Measurements from ENCODE around the gene GOLGA6L10.
"Not testable (repeated sequence)": the region's sequence is repeated elsewhere in the genome, so short reads cannot be mapped to it uniquely, and the experiment has no call there.

Gene GOLGA6L10

GRCh38 chr15:82349375-82349774 is at the start of gene GOLGA6L10:
Gene GOLGA6L10 (minus strand): TSS chr15:82349475. CDS start chr15:82349375, 100 bp downstream.
- DNase-seq, result not testable (repeated sequence)

- DNase-seq, result no peak
Observed at GRCh38 chr15:82398785-82399184, 49.5 kb upstream of the GOLGA6L10 start.

- DNase-seq, result no peak
Observed at GRCh38 chr15:82397817-82398216, 48.5 kb upstream of the GOLGA6L10 start.

DNA sequence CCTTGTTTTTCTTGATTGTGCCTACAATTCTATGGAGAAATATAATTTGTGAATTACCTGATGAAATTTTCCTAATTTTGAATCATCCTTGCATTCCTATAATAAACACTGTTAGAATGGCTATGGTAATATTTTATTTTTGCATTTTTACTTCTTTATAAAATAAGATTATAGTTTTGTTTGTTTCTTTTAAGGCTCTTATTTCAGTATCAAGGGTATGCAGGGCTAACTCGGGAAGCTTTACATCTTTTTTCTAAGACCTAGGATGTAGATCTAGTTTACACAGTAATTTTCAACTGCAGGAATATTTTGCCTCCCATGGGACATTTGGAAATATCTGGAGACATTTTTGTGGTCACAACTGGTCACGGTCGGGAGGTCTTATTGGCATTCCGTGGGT is 46.5 kb upstream of the GOLGA6L10 start:
- DNase-seq, result not testable (repeated sequence)

DNA sequence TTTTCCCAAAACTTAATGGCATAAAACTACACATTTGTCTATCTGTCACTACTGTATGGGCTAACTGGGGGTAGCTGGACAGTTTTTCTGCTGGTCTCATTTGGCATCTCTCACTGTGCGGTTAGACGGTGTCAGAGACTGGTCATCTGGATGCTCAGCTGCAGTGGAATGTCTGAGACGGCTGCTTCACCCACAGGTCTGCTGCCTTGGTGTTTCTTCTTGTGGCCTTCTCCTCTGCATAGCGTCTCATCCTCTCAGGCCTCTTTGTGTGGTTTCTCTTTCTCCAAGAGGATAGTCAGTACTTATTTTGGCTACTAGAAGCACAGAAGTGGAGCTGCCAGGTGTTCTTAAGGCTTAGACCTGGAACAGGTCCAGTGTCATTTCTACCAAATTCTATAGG is 44.4 kb upstream of the GOLGA6L10 start:
- DNase-seq, result no peak

DNA sequence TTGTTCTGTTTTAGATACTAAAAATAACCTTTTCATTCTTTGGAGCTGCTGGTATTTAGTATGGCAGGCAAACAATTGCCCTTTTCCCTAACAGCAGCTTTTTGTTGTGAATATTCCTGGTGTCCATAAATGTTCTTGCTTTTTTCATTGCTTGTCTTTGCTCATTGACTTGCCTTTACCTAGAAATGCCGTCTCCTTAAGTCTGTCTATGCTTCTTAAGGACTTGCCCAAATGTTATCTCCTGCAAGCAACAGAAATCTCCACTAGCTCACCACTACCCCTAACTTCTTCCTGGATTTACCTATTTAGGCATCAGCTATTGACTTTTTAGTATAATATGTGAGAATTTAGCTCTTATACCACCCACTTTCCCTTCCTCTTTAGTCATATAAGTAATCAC is 42.8 kb upstream of the GOLGA6L10 start:
- not testable (repeated sequence) for DNase-seq

GRCh38 chr15:82390152-82390551 is 40.9 kb upstream of the GOLGA6L10 start:
- not testable (repeated sequence) for DNase-seq

DNA sequence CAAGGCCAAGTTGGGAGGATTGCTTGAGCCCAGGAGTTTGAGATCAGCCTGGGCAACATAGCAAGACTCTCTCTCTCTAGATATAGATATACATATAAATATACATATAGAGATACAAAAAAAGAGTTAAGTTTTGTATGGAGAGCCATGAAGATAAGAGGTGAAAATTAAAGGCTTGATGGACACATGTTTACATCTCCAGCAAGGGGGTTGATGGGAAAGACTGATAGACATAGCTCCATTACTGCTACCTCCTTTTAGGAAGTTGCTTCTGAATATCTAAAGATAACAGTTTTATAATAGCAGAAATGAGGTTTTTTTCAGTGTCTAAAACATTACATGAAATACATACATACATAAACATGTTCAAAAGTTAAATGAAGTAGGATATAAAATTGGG is 37.9 kb upstream of the GOLGA6L10 start:
- DNase-seq, result not testable (repeated sequence)

GRCh38 chr15:82381330-82381955 is 32.2 kb upstream of the GOLGA6L10 start:
- not testable (repeated sequence) for DNase-seq

DNA sequence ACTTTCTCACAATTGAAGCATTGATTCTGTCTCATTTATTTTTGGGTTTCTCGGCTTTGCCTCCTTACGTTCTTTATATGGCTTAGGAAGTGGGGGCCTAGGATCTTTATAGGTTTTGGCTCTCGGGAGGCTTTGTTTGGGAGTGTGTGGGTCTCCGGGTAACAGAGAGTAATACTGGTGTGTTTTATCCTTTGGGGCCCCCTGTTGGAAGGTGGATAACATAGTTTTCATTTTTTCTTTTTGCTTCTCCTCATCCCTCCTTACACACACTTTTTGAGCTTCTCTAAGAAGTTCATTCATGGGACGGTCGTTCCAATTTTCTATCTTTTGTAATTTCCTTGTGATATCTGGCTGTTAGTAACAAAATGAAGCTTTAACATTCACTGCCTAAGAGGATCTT is 30.3 kb upstream of the GOLGA6L10 start:
- DNase-seq, result not testable (repeated sequence)

DNA sequence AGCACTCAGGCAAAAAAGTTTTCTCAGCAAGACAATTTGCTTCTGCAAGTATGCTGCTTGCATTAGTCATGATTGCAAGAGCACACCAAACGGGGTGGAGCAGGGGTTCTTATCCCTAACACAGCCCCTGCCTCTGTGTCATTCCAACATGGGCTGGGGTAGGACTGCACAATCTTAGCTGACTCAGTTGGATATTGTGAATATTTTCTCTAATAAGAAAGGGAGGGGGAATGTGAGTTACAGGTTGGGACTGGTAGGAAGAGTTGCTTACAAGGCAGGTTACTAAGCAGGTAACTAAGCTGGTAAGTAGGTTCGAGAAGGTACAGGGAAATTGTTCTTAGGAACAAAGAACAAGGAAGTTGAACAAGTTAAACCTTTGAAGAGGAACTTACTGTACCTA is 24.4 kb upstream of the GOLGA6L10 start:
- DNase-seq, result not testable (repeated sequence)

DNA sequence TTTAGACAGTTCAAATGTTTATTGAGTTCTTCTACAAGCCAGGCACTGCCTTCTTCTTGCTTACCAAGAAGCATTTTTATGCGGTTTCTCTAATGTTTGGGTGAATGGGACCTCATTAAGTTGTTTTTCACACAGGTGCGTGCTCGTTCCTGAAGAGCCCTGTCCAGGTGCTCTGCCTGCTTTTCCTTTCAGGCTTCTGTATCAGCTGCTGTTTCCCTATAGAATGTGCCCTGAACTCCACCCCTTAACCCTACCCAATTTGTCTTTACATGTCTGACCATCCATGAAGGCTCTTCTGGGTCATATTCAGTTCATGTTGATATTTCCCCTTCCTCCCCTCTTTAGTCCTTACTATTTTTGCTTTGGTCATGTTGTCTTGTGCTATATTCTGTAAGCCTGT is 22.4 kb upstream of the GOLGA6L10 start:
- no peak for DNase-seq

- DNase-seq, result not testable (repeated sequence)
Observed at GRCh38 chr15:82367790-82368189, 18.5 kb upstream of the GOLGA6L10 start.

DNA sequence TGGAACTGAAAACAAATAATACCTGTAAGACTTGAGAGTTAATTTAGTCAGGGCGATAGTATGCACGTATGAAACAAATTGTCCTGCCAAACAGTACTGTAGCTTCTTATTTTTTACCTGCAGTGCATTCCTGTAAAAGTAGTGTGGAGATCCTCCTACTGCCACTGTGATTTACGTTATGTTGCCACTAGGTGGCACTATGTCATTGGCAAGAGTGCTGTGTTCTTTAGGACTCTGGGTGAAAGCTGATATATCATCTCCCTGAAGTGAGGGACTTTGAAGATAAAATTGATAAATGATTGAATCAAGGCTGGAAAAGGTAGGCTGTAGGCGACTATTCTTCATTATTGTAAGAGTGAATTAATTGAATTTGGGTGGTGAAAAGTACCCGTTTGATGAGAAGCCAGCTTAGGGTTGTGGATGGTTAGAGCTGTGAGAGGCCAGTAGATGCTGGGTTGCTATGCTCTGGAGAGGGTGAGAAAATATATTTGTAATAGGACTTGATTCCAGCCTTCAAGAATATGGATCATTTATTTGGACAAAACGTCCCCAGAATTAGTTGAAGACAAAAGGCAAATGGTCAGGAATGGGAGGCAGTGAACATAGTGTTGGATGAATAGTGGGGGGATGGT is 16.5 kb upstream of the GOLGA6L10 start:
- not testable (repeated sequence) for DNase-seq

DNA sequence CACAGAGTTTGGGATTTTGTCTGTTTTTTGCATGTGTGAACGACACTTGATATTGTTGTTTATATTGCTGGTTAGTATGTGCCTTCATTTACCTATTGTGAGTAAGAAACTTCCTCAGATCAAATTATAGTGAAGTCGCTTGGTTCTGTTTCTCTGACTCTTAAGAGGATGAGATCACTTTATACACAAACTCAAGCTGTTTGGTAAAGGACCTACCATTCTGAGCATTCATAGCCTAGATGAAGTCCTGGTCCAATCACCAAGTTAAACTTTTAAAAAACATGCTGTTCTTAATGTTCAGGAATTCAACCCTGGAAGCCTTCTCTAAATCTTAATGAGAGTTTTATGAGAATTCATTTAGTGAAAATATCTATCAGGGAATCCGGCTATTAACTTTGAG is 15.3 kb upstream of the GOLGA6L10 start:
- DNase-seq, result not testable (repeated sequence)

- not testable (repeated sequence) for DNase-seq
Observed at GRCh38 chr15:82362790-82363189, 13.5 kb upstream of the GOLGA6L10 start.

DNA sequence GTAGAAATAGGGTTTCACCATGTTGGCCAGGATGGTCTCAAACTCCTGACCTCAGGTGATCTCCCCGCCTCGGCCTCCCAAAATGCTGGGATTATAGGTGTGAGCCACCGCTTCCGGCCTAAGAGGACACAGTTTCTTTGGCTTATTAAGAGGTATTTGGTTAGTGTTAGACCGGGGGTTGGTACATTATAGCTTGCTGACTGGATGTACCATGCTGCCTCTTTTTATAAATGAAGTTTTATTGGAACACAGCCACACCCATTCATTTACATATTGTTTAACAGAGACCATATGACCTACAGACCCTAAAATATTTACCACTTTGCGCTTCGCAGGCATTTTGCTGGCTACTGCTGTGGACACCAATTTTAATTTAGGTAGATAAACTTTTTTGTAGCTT is 11.3 kb upstream of the GOLGA6L10 start:
- DNase-seq, result not testable (repeated sequence)

GRCh38 chr15:82355055-82355454 is 5.8 kb upstream of the GOLGA6L10 start:
- not testable (repeated sequence) for DNase-seq

DNA sequence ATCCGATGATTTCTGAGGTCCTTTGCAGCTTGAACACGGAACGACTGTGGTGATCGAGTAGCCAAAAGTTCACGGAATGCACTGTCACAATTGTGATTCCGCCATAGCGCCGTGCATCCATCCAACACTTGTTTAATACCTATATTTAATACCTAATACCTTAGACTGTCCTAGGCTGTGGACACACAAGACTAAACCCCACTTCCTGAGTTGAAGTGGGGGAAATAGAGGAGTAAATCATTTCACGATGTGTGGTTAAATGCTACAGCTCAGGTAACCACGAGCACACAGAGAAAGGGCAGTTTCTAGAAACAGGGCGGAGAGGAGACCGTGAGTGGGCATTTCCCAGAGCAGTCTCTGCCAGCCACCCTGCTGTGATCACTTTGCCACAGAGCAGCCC is 5.3 kb upstream of the GOLGA6L10 start:
- not testable (repeated sequence) for DNase-seq

DNA sequence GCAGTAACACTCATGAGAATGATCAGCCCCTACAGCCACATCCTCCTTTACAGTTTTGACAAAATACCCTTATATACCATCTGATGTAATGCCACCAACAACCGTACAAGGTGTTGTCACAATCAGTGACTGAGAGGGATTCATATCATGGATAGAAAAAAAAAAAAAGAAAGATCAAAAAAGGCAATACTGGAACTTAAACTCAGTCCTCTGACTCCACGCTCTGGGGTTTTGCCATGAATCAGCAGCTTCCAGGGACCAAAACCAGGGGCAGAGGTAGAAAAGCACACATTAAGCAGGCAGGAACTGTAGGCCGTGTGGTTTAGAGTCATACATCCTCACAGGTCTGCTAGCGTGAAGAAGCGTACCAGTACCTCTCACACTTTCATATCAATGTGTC is 1.6 kb downstream of the GOLGA6L10 start:
- DNase-seq, result not testable (repeated sequence)

DNA sequence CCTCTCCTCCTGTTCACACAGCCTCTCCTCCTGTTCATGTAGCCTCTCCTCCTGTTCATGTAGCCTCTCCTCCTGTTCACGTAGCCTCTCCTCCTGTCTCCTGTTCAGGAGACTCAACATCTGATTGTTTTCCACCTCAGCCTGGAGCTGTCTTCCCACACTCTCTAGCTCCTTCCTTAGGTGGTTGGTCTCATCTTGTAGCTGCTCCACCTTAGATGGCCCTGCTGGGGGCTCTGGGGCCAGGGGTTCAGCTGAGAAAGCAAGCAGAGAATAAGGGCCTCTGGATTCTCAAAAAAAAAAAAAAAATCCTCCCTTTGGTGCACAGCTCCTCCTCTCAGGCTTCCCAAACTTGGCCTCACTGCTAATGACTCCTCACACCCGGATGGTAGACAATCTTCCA is 4.1 kb downstream of the GOLGA6L10 start:
- not testable (repeated sequence) for DNase-seq

- not testable (repeated sequence) for DNase-seq
Observed at GRCh38 chr15:82344421-82344820, 4.9 kb downstream of the GOLGA6L10 start.

- not testable (repeated sequence) for DNase-seq
Observed at GRCh38 chr15:82343851-82344250, 5.4 kb downstream of the GOLGA6L10 start.

DNA sequence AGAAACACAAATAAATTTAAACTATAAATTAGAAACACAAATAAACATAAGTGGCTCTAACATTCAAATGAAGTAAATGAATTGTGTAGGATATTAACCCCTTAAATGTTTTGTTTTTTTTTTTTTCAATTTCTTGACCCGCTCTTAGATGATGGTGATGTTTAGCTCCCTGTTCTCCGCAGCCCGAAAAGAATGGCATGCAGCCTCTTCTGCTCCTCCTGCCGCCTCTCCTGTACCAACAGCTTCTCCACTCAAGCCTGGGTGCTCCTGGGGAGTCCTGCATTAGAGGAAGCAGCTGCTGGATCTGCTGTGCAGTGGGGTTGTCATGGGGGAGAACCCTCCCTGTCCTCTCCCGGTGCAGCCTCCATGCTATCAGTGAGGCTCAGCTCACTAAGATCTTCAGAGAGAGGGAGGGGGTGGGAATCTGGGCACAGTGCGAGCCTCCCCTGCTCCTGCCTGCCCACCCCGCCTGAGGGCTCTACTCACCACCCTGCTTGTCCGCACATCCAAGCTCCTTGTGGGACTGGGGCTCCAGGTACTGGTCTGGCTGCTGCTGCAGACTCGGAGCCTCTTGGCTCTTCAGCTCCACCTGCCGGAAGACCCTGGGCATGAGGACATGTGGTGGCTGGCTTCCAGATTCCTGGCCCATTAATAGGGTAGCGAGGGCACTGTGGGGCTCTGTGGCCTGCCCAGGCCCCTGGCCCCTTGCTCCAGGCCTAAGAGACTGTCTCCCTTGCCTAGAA is 6.5 kb downstream of the GOLGA6L10 start:
- not testable (repeated sequence) for DNase-seq

All from NCI-H1694 treated with DMSO at 0.1 percent for 48 hours (cell line).